ENCODE data around the gene CFAP45. TPM values are rescaled to one million over a fixed set of nuclear protein-coding genes. Genes with fewer than 3 reads are reported as not detected.

Gene CFAP45
- total and polyA plus RNA-seq, 2 experiments from 2014 or later = 0.43 TPM; not detected in 1

- peak overlapping the region; percentile 92 for H3K27ac ChIP-seq
- WGBS (ENCODE audit: low lambda C conversion rate, missing lambda C conversion rate) = 63% methylated on average over 15 of the region's 15 CpGs
- peaks cover 26% of the 10 kb centered on the region for H3K79me2 ChIP-seq
- H3K4me1 ChIP-seq (ENCODE audit: insufficient read depth) = peaks cover 59% of the 10 kb centered on the region
- no peak for DNase-seq (ENCODE audit: low spot score)
- H2AFZ ChIP-seq = no peak overlapping the region
- no peaks in the 10 kb centered on the region for H3K27me3 ChIP-seq
- no peak overlapping the region for H3K4me3 ChIP-seq
- no peaks in the 10 kb centered on the region for H3K9me3 ChIP-seq (ENCODE audit: low read depth)
- H4K20me1 ChIP-seq (ENCODE audit: insufficient read depth, poor library complexity, severe bottlenecking) = no peaks in the 10 kb centered on the region
- H3K9me2 ChIP-seq (replicated peaks; ENCODE audit: insufficient read depth) = no peaks in the 10 kb centered on the region
- H3K4me2 ChIP-seq = peak overlapping the region; percentile 49
- TF ChIP-seq EZH2 (IDR thresholded peaks at IDR 0.05; ENCODE audit: borderline replicate concordance) (no peak), EZH2phosphoT487 (IDR thresholded peaks at IDR 0.05; ENCODE audit: low read depth, severe bottlenecking, unreplicated experiment) (no peak), CTCF (IDR thresholded peaks at IDR 0.05; ENCODE audit: poor library complexity) (no peak)
- no peaks in the 10 kb centered on the region for H3K36me3 ChIP-seq (replicated peaks; ENCODE audit: insufficient read depth, low read depth)
Observed at GRCh38 chr1:159941591-159942560, 41.9 kb upstream of the CFAP45 start.

DNA sequence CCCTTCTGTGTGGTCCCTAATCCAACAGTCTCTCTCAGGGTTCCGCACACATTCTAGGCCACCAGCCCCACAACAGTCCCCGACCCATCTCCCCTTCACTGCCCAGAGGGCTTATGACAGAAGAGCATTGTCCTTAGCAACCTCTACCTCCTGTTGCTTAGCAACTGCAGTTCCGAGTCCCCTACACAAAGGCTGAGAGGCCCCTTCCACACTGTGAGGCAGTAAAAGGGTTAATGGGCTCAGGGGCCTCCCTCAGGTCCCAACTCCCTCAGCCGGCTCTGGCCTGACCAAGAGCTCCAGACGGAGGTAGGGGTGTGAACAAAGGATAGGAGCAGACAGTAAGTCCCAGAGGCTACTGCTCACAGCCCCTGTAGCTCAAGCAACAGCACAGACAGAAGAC lies 41.2 kb upstream of the CFAP45 start:
- Histone ChIP-seq H3K4me3 (no peak overlapping the region), H3K4me2 (peak overlapping the region; percentile 49), H3K9me3 (ENCODE audit: low read depth) (no peaks in the 10 kb centered on the region), H3K9me2 (replicated peaks; ENCODE audit: insufficient read depth) (no peaks in the 10 kb centered on the region), H3K27ac (peak overlapping the region; percentile 92), H4K20me1 (ENCODE audit: insufficient read depth, poor library complexity, severe bottlenecking) (no peaks in the 10 kb centered on the region), H3K4me1 (ENCODE audit: insufficient read depth) (peaks cover 63% of the 10 kb centered on the region), H3K79me2 (peaks cover 26% of the 10 kb centered on the region), H3K27me3 (no peaks in the 10 kb centered on the region), H2AFZ (no peak overlapping the region), H3K36me3 (replicated peaks; ENCODE audit: insufficient read depth, low read depth) (no peaks in the 10 kb centered on the region)
- WGBS (ENCODE audit: low lambda C conversion rate, missing lambda C conversion rate) = 53% methylated on average over 5 of the region's 5 CpGs
- no peak for DNase-seq (ENCODE audit: low spot score)
- TF ChIP-seq CTCF (IDR thresholded peaks at IDR 0.05; ENCODE audit: poor library complexity) = no peak

GRCh38 chr1:159940006-159940620 lies 40.1 kb upstream of the CFAP45 start:
- no peaks in the 10 kb centered on the region for H3K9me2 ChIP-seq (replicated peaks; ENCODE audit: insufficient read depth)
- peak overlapping the region; percentile 92 for H3K27ac ChIP-seq
- H3K4me2 ChIP-seq = peak overlapping the region; percentile 9
- peaks cover 60% of the 10 kb centered on the region for H3K4me1 ChIP-seq (ENCODE audit: insufficient read depth)
- H3K79me2 ChIP-seq = peaks cover 25% of the 10 kb centered on the region
- no peaks in the 10 kb centered on the region for H3K36me3 ChIP-seq (replicated peaks; ENCODE audit: insufficient read depth, low read depth)
- DNase-seq (ENCODE audit: low spot score) = no peak
- no peak for TF ChIP-seq CTCF (IDR thresholded peaks at IDR 0.05; ENCODE audit: poor library complexity)
- TF ChIP-seq EZH2 (IDR thresholded peaks at IDR 0.05; ENCODE audit: borderline replicate concordance) = no peak
- no peak for TF ChIP-seq EZH2phosphoT487 (IDR thresholded peaks at IDR 0.05; ENCODE audit: low read depth, severe bottlenecking, unreplicated experiment)
- WGBS (ENCODE audit: low lambda C conversion rate, missing lambda C conversion rate) = 82% methylated on average over 11 of the region's 11 CpGs
- H3K27me3 ChIP-seq = no peaks in the 10 kb centered on the region
- H3K4me3 ChIP-seq = no peak overlapping the region
- H2AFZ ChIP-seq = no peak overlapping the region
- no peaks in the 10 kb centered on the region for H4K20me1 ChIP-seq (ENCODE audit: insufficient read depth, poor library complexity, severe bottlenecking)
- H3K9me3 ChIP-seq (ENCODE audit: low read depth) = no peaks in the 10 kb centered on the region
